K562 (cell line): ENCODE results near the gene TTC28. TPM values are rescaled to one million over a fixed set of nuclear protein-coding genes. Genes with fewer than 3 reads are reported as not detected.

ENCODE experiments used
- ATAC-seq: fragments of 200-7000 bp; cut with Tn5 transposase; 3 replicates; pipeline ENCODE4 v1.9.1; 2020; ENCODE audit warnings: moderate library complexity
- BruUV-seq: library from RNA; stranded (reverse); fragments of 400-500 nt; replicated peaks from 2 replicates; lab custom pipeline; 2021; lab: Mats Ljungman, UMichigan
- CTCF ChIA-PET: fragments of 300-600 bp; formaldehyde crosslinking; extraction: SDS; loops from one replicate; lab custom pipeline; 2021; ENCODE audit warnings: low intra/inter-chr PET ratio; lab: Yijun Ruan, JAX
- POLR2A ChIA-PET: fragments of 300-600, 350-650 bp; sonication (Branson Sonifier 250); formaldehyde crosslinking; extraction: SDS; loops from one replicate; lab custom pipeline; 2021; ENCODE audit warnings: antibody characterized with exemption, inconsistent platforms; lab: Yijun Ruan, JAX
- DNase-seq, 4 experiments: peaks; one replicate each; pipeline versions ENCODE4 v3.0.0 to v3.0.0-alpha.2; 2011 to 2018; ENCODE audit warnings: low spot score in 3 of 4, mixed read lengths in 3 of 4; ENCODE audit errors: extremely low read depth in 1 of 4
- FAIRE-seq: peaks from 2 replicates; lab custom pipeline; 2011; peaks lifted over from hg19 to GRCh38; lab: Jason Lieb, UNC
- H2AFZ ChIP-seq: 2 replicates; pipeline ENCODE4 v1.6.0; 2011; ENCODE audit warnings: low read depth, low read length, control low read depth, inconsistent platforms
- H3K27ac ChIP-seq: fragments of 200-600 bp; 3 replicates; pipeline ENCODE4 v1.8.0; 2011; ENCODE audit warnings: low read depth, mild to moderate bottlenecking, control low read depth, inconsistent platforms, low read length, moderate library complexity, mixed read lengths; ENCODE audit errors: extremely low read depth
- H3K27me3 ChIP-seq, 2 experiments: fragments of 300-600 bp in 1 of 2; 2 replicates in 1 of 2; 3 replicates in 1 of 2; pipeline versions ENCODE4 v1.6.0 to v1.8.0; 2011; ENCODE audit warnings: inconsistent platforms in 2 of 2, low read length in 2 of 2, mild to moderate bottlenecking in 1 of 2, mixed read lengths in 1 of 2, moderate library complexity in 1 of 2; ENCODE audit not compliant: control insufficient read depth in 2 of 2, insufficient read depth in 2 of 2
- H3K36me3 ChIP-seq: fragments of 300-600 bp; 3 replicates; pipeline ENCODE4 v1.8.0; 2011; ENCODE audit warnings: mild to moderate bottlenecking, low read length, inconsistent platforms; ENCODE audit not compliant: control insufficient read depth, insufficient read depth
- H3K4me1 ChIP-seq, 2 experiments: fragments of 200-600 bp in 1 of 2; replicated peaks in 1 of 2; 2 replicates in 1 of 2; 3 replicates in 1 of 2; pipeline versions ENCODE4 v1.5.1 to v1.8.0; 2011; ENCODE audit warnings: inconsistent platforms in 2 of 2, low read length in 2 of 2, mild to moderate bottlenecking in 1 of 2, mixed read lengths in 1 of 2, moderate library complexity in 1 of 2; ENCODE audit not compliant: control insufficient read depth in 2 of 2, insufficient read depth in 2 of 2
- H3K4me2 ChIP-seq: 2 replicates; pipeline ENCODE4 v1.6.1; 2011; ENCODE audit warnings: low read length, control low read depth, inconsistent platforms, mixed read lengths; ENCODE audit not compliant: insufficient read depth
- H3K4me3 ChIP-seq: fragments of 200-600 bp; sonication (generic), shearing (Covaris generic); 2 replicates; pipeline ENCODE4 v1.5.1; 2016; ENCODE audit warnings: control low read depth, inconsistent platforms
- H3K79me2 ChIP-seq: fragments of 200-600 bp; 3 replicates; pipeline ENCODE4 v1.8.0; 2011; ENCODE audit warnings: low read length, inconsistent platforms; ENCODE audit not compliant: control insufficient read depth, insufficient read depth
- H3K9ac ChIP-seq, 2 experiments: 2 replicates each; pipeline versions ENCODE4 v1.6.0 to v1.6.1; 2011; ENCODE audit warnings: low read depth in 2 of 2, low read length in 2 of 2, control low read depth in 1 of 2, inconsistent platforms in 1 of 2, mild to moderate bottlenecking in 1 of 2, mixed read lengths in 1 of 2; ENCODE audit not compliant: insufficient read depth in 1 of 2
- H3K9me1 ChIP-seq: one replicate; pipeline ENCODE4 v1.6.0; 2011; ENCODE audit warnings: inconsistent platforms, mild to moderate bottlenecking, low read length, moderate library complexity; ENCODE audit not compliant: control insufficient read depth, insufficient read depth
- H3K9me3 ChIP-seq: replicated peaks from 2 replicates; pipeline ENCODE4 v1.5.1; 2011; ENCODE audit warnings: low read depth, low read length, inconsistent platforms; ENCODE audit not compliant: control insufficient read depth, insufficient read depth
- H4K20me1 ChIP-seq: replicated peaks from 2 replicates; pipeline ENCODE4 v1.6.1; 2011; ENCODE audit warnings: low read length, inconsistent platforms, mixed read lengths; ENCODE audit not compliant: control insufficient read depth, insufficient read depth
- ARID1B ChIP-seq: fragments of 450-650 bp; IDR thresholded peaks from 2 replicates; pipeline ENCODE4 v1.6.1; 2016; ENCODE audit warnings: antibody characterized with exemption, mild to moderate bottlenecking, inconsistent platforms
- MAFG ChIP-seq: fragments of 450-650 bp; conservative IDR thresholded peaks from 2 replicates; pipeline ENCODE4 v1.6.1; 2016; ENCODE audit warnings: missing genetic modification characterization, missing compliant biosample characterization
- ZNF785 ChIP-seq: fragments of 250-450 bp; sonication (Bioruptor Pico); IDR thresholded peaks from 2 replicates; pipeline ENCODE4 v1.4.0; 2020; ENCODE audit warnings: mild to moderate bottlenecking
- ZZZ3 ChIP-seq: fragments of 450-650 bp; IDR thresholded peaks from 2 replicates; pipeline ENCODE4 v1.6.1; 2016; ENCODE audit warnings: antibody characterized with exemption, mild to moderate bottlenecking, moderate library complexity
- WGBS: fragments of 100-300 bp; shearing (Covaris generic); methylation state at CpG from one replicate; pipeline ENCODE4 v1.1.6; 2016; ENCODE audit warnings: low coverage, mixed read lengths; ENCODE audit not compliant: insufficient coverage; ENCODE audit errors: missing lambda C conversion rate; 5-methylcytosine and 5-hydroxymethylcytosine counted together
- in situ Hi-C: fragments of 300-500 bp; cut with MboI; formaldehyde crosslinking; loops from 4 replicates; pipeline ENCODE4 v1.15.0; 2018; ENCODE audit warnings: inconsistent platforms, mixed read lengths
- intact Hi-C: fragments of 100-400 bp; cut with micrococcal nuclease; formaldehyde crosslinking; loops from 2 replicates; pipeline ENCODE4 v1.14.2; 2022
- polyA plus RNA-seq, 8 experiments: library from polyadenylated mRNA; depleted of rRNA in 4 of 8; stranded (reverse) in 5 of 8; unstranded in 3 of 8; fragments of >200 nt; fragmentation: Nextera tagmentation in 2 of 8; fragmentation: Illumina TruSeq in 1 of 8; extraction: Ambion mirVana in 2 of 8; extraction: Trizol in 1 of 8; gene quantifications; 2 replicates each; pipeline versions ENCODE4 v1.2.1 to v1.2.3, GENCODE V29; 2011 to 2014; ENCODE audit warnings: inconsistent platforms in 1 of 8, missing spikeins in 1 of 8
- total RNA-seq, 7 experiments: library from RNA; depleted of rRNA in 6 of 7; stranded (reverse); fragments of >200 nt in 6 of 7; fragmentation: Illumina TruSeq in 2 of 7; extraction: Trizol in 2 of 7; gene quantifications; 2 replicates each; pipeline versions ENCODE4 v1.2.1 to v1.2.3, GENCODE V29; 2011 to 2021; ENCODE audit warnings: low replicate concordance in 1 of 7
- TF ChIP-seq, protein P1 (sequence below): fragments of 450-650 bp; IDR thresholded peaks from 2 replicates; pipeline ENCODE4 v1.6.1; 2018; ENCODE audit warnings: mild to moderate bottlenecking, low read depth; ENCODE audit not compliant: partially characterized antibody
- TF ChIP-seq, protein P2 (sequence below): IDR thresholded peaks from 2 replicates; pipeline ENCODE4 v1.6.1; 2011; ENCODE audit warnings: borderline replicate concordance, low read depth, mild to moderate bottlenecking, moderate library complexity, low read length; ENCODE audit not compliant: insufficient read depth, poor library complexity, severe bottlenecking
- TF ChIP-seq, protein P3 (sequence below), 2 experiments: IDR thresholded peaks; 2 replicates each; pipeline ENCODE4 v1.6.1; 2012; ENCODE audit warnings: improper control_type of control experiment in 2 of 2, low read depth in 2 of 2, low read length in 2 of 2, borderline replicate concordance in 1 of 2

Gene TTC28
- total and polyA plus RNA-seq, 9 of the 15 experiments (the other 6 are each of a cell fraction or from before 2014, with no cell fraction given): 0.22 to 10.7 (median 3.1) TPM

DNA sequence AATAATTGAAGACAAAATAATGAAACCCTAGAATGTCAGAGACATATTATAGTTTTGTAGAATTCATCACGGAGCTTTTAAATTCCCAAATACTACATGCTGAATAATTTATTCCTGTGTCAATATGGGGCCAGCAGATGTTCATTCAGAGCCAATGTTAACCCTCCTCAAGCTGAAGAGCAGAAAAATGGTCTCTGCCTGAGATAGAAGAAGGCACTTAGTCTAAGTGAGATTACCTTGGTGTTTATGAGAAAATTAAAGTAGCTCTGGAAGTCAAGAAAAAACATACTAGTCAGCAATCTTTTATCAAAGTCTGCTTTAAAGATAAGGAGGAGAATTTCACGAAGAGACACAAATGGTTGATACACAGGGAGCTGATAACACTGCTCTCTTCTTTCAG is 328.2 kb downstream of the TTC28 start (continued):
- TF ChIP-seq MAFG: peak; percentile 91
- peak; percentile 49 for TF ChIP-seq ARID1B
- TF ChIP-seq, protein P1, sequence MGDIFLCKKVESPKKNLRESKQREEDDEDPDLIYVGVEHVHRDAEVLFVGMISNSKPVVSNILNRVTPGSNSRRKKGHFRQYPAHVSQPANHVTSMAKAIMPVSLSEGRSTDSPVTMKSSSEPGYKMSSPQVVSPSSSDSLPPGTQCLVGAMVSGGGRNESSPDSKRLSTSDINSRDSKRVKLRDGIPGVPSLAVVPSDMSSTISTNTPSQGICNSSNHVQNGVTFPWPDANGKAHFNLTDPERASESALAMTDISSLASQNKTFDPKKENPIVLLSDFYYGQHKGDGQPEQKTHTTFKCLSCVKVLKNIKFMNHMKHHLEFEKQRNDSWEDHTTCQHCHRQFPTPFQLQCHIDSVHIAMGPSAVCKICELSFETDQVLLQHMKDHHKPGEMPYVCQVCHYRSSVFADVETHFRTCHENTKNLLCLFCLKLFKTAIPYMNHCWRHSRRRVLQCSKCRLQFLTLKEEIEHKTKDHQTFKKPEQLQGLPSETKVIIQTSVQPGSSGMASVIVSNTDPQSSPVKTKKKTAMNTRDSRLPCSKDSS: no peak

DNA sequence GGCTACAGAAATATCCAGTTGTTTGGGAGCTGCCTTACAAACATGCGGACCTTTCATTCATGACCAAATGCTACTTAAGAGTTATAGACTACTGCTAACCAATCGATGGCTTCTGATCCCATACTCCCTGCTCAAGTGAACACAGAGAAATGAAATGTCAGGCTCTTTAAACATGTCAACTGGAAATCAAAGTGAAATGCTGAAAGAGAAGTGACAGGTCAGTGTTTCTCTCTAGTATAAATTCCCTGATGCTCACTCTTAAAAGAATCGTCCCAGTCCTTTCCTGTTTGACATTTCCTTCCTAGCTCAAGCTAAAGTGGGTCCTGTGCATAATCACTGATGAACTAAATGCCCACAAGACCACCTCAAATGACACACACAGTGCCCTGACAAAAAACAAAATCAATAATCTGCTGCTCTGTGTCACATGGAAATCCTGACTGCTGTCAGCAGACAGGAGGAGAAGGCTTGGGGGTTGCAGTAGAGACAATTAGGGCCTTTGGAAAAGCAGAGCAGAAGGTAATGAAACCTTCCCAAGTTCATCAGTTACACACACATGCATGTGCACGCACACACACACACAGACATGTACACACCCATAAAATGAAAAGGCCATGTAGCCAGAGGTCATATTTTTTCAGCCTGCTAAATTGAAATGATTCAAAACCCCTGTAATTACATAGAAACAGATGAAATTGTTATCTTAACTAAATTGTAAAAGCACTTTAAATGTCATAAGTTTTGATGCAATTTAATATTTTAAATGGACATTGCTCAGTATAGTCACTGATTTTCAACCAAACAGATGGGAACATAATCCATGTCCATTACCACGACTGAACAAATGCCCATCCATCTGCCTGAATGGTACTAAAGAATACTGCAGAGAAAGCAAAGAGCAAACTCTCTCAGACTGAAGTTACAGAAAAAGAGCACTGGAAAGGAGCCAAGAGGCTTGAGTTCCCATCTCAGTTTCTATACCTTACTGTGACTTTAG is 330.7 kb downstream of the TTC28 start:
- Histone ChIP-seq H3K9ac (no peak overlapping the region), H3K4me2 (no peak overlapping the region), H3K27me3 (no peaks in the 10 kb centered on the region), H3K4me1 (peaks cover 0 to 4% of the 10 kb centered on the region in 2 experiments; a peak in 2 of 5 replicates), H4K20me1 (no peaks in the 10 kb centered on the region), H2AFZ (no peak overlapping the region), H3K9me3 (no peaks in the 10 kb centered on the region), H3K79me2 (no peaks in the 10 kb centered on the region), H3K27ac (no peak overlapping the region), H3K4me3 (no peak overlapping the region), H3K36me3 (no peaks in the 10 kb centered on the region), H3K9me1 (no peaks in the 10 kb centered on the region)
- DNase-seq: no peak
- in situ Hi-C loops: no loop called here
- WGBS: 32% methylated on average over 5 of the region's 5 CpGs
- no peak for ATAC-seq
- BruUV-seq: no TSS peak
- ChIA-PET CTCF (no interaction called here), POLR2A (no interaction called here)
- FAIRE-seq: no peak
- intact Hi-C loops: no loop called here
- TF ChIP-seq, protein P2, sequence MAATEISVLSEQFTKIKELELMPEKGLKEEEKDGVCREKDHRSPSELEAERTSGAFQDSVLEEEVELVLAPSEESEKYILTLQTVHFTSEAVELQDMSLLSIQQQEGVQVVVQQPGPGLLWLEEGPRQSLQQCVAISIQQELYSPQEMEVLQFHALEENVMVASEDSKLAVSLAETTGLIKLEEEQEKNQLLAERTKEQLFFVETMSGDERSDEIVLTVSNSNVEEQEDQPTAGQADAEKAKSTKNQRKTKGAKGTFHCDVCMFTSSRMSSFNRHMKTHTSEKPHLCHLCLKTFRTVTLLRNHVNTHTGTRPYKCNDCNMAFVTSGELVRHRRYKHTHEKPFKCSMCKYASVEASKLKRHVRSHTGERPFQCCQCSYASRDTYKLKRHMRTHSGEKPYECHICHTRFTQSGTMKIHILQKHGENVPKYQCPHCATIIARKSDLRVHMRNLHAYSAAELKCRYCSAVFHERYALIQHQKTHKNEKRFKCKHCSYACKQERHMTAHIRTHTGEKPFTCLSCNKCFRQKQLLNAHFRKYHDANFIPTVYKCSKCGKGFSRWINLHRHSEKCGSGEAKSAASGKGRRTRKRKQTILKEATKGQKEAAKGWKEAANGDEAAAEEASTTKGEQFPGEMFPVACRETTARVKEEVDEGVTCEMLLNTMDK: no peak
- TF ChIP-seq, protein P3, sequence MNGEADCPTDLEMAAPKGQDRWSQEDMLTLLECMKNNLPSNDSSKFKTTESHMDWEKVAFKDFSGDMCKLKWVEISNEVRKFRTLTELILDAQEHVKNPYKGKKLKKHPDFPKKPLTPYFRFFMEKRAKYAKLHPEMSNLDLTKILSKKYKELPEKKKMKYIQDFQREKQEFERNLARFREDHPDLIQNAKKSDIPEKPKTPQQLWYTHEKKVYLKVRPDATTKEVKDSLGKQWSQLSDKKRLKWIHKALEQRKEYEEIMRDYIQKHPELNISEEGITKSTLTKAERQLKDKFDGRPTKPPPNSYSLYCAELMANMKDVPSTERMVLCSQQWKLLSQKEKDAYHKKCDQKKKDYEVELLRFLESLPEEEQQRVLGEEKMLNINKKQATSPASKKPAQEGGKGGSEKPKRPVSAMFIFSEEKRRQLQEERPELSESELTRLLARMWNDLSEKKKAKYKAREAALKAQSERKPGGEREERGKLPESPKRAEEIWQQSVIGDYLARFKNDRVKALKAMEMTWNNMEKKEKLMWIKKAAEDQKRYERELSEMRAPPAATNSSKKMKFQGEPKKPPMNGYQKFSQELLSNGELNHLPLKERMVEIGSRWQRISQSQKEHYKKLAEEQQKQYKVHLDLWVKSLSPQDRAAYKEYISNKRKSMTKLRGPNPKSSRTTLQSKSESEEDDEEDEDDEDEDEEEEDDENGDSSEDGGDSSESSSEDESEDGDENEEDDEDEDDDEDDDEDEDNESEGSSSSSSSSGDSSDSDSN (IDR thresholded peaks at IDR 0.05; ENCODE audit: borderline replicate concordance in 1 of 2, low read depth in 2 of 2, low read length in 2 of 2): no peak
- TF ChIP-seq ZNF785: no peak
- TF ChIP-seq ZZZ3: no peak
